ENCODE measurements around the gene NUDC.

GRCh38 chr1:26912147-26912490 lies 9.4 kb upstream of the NUDC start:
- TF ChIP-seq, protein P1, sequence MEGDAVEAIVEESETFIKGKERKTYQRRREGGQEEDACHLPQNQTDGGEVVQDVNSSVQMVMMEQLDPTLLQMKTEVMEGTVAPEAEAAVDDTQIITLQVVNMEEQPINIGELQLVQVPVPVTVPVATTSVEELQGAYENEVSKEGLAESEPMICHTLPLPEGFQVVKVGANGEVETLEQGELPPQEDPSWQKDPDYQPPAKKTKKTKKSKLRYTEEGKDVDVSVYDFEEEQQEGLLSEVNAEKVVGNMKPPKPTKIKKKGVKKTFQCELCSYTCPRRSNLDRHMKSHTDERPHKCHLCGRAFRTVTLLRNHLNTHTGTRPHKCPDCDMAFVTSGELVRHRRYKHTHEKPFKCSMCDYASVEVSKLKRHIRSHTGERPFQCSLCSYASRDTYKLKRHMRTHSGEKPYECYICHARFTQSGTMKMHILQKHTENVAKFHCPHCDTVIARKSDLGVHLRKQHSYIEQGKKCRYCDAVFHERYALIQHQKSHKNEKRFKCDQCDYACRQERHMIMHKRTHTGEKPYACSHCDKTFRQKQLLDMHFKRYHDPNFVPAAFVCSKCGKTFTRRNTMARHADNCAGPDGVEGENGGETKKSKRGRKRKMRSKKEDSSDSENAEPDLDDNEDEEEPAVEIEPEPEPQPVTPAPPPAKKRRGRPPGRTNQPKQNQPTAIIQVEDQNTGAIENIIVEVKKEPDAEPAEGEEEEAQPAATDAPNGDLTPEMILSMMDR (IDR thresholded peaks at IDR 0.05), result no peak
- no peak for TF ChIP-seq POLR2A (IDR thresholded peaks at IDR 0.05)

Measured in body of pancreas (tissue), 4 donors.